GM10266 (cell line): ENCODE results near the gene FCER1G.

Experiments used
- DNase-seq: peaks from one replicate; pipeline ENCODE4 v3.0.0; 2012; ENCODE audit errors: extremely low spot score
- TF ChIP-seq, protein P1 (sequence below): IDR thresholded peaks from 2 replicates; pipeline ENCODE4 v1.5.1; 2012; ENCODE audit warnings: mild to moderate bottlenecking, low read depth; ENCODE audit not compliant: control insufficient read depth, insufficient read depth; ENCODE audit errors: missing control alignments

Gene FCER1G

GRCh38 chr1:161258439-161259344 is 43.6 kb downstream of the FCER1G start, which contains the start of gene PCP4L1:
PCP4L1 (plus strand) TSS chr1:161258745; CDS start chr1:161258975, 230 bp downstream.
- DNase-seq: peak; percentile 62

DNA sequence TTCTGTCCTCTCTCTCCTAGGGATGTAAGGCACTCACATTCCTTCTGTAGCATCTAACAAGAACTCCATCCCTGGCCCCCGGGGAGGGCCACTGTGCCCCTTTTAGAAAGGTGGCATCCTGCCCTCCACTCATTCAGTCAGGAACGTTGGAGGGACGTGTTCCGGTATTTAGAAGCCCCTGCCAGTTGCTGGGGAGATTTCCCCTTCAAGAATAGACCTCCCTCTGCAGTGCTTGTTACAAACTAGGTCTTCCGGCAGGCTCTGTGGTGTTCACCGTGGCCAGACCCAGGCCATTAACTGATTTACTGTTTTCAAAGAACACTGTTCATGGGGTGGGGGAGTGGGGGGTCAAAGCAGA is 44.2 kb downstream of the FCER1G start:
- TF ChIP-seq, protein P1, sequence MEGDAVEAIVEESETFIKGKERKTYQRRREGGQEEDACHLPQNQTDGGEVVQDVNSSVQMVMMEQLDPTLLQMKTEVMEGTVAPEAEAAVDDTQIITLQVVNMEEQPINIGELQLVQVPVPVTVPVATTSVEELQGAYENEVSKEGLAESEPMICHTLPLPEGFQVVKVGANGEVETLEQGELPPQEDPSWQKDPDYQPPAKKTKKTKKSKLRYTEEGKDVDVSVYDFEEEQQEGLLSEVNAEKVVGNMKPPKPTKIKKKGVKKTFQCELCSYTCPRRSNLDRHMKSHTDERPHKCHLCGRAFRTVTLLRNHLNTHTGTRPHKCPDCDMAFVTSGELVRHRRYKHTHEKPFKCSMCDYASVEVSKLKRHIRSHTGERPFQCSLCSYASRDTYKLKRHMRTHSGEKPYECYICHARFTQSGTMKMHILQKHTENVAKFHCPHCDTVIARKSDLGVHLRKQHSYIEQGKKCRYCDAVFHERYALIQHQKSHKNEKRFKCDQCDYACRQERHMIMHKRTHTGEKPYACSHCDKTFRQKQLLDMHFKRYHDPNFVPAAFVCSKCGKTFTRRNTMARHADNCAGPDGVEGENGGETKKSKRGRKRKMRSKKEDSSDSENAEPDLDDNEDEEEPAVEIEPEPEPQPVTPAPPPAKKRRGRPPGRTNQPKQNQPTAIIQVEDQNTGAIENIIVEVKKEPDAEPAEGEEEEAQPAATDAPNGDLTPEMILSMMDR: no peak
- DNase-seq: no peak

More at GRCh38 chr1:161258439-161259344, 43.6 kb downstream of the FCER1G start, which contains the start of gene PCP4L1:
- TF ChIP-seq, protein P1: no peak

- no peak for DNase-seq
- TF ChIP-seq, protein P1: no peak
Measured at GRCh38 chr1:161259765-161260164, 44.7 kb downstream of the FCER1G start.

GRCh38 chr1:161260376-161261260 is 45.5 kb downstream of the FCER1G start:
- TF ChIP-seq, protein P1: no peak
- no peak for DNase-seq

DNA sequence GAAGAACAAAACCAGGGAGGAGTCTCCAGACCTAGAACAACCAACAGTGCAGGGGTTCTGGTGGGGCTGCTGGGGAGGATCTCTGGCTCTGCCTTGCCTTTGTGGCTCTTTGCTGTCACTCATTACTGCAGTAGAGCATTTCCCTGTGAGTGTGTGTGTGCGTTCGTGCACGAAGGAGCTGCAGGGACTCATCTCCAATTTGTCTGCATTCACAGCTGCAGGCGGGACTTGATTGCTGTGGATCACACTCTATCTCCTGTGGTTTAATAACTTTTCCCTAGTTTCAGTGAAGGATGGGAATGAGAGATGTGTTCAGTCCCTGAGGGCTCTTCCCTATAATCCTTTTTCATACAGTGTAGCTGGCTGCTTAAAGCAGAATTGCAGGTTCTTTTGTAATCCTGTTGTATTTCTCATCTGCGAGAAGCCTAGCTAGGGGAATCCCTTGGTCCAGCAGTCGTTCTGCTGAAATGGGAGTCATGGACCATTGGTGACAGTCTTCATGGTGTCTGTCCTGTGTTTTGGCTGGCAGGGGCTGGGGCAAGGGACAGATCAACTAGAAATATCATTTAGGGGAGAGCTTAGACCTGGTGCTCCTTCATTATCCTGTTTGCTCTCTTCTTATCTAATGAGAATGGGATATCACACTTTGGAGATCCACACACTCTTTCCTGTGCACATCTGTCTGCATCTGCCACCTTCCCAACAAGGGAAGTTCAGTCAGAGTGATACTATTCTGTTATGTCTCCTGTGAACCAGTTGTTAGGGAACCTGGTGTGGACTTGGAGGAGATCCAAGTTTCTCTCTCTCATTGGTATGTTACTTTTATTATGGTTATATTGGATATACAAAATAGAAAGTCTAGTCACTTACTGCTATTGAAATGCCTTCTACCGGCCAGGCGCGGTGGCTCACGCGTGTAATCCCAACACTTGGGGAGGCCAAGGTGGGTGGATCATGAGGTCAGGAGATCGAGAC is 46.5 kb downstream of the FCER1G start:
- DNase-seq: no peak
- TF ChIP-seq, protein P1: no peak

GRCh38 chr1:161265305-161265704 is 50.2 kb downstream of the FCER1G start:
- TF ChIP-seq, protein P1: no peak
- no peak for DNase-seq
